ENCODE data around the gene SSRP1. TPM values are rescaled to one million over a fixed set of nuclear protein-coding genes. Genes with fewer than 3 reads are reported as not detected.

The SSRP1 gene
- total RNA-seq, 4 donors from 2014 or later, result 70.0 to 86.5 (median 78.1) TPM

DNA sequence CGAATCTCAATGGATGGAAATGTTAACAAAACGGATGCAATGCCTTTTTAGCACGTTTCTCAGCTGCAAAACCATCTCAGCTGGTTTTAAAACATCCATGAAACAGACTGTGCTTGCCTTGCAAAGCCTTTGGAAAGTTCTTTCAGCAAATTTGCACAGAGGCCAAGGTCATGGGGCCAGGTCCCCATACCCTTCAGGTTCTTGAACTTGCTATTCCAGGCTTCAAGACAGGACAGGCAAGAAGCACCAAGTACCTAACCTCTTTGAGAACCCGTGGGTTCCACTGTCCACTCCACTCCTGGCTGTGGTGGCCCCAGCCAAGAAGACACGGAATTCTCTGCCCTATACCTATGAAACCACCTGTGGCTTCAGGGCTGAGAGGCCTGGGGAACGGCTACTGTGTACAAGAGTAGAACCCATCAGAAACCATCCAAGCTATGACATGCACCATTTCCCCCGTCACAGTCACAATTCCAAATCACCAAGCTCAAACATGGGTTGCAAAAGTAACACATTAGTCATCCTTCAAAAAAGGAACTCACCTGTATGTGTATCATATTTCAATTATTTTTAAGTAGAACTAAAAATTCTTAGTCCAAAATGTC is 27.9 kb downstream of the SSRP1 start:
- peaks cover 53 to 84% of the 10 kb centered on the region in 2 donors for H3K4me1 ChIP-seq
- no peaks in the 10 kb centered on the region for H3K27me3 ChIP-seq
- DNase-seq, result no peak
- H3K9me3 ChIP-seq, result no peaks in the 10 kb centered on the region
- H3K27ac ChIP-seq, result peak overlapping the region in 1 of 3 donors; percentile 77
- H3K36me3 ChIP-seq, result peaks cover 19 to 20% of the 10 kb centered on the region in 2 donors
- TF ChIP-seq POLR2A (IDR thresholded peaks at IDR 0.05), result no peak
- TF ChIP-seq, protein P1, sequence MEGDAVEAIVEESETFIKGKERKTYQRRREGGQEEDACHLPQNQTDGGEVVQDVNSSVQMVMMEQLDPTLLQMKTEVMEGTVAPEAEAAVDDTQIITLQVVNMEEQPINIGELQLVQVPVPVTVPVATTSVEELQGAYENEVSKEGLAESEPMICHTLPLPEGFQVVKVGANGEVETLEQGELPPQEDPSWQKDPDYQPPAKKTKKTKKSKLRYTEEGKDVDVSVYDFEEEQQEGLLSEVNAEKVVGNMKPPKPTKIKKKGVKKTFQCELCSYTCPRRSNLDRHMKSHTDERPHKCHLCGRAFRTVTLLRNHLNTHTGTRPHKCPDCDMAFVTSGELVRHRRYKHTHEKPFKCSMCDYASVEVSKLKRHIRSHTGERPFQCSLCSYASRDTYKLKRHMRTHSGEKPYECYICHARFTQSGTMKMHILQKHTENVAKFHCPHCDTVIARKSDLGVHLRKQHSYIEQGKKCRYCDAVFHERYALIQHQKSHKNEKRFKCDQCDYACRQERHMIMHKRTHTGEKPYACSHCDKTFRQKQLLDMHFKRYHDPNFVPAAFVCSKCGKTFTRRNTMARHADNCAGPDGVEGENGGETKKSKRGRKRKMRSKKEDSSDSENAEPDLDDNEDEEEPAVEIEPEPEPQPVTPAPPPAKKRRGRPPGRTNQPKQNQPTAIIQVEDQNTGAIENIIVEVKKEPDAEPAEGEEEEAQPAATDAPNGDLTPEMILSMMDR (IDR thresholded peaks at IDR 0.05), result no peak
- H3K4me3 ChIP-seq (replicated peaks in 1 of 3), result no peak overlapping the region
- 78 to 80% methylated on average over 7 of the region's 7 CpGs for WGBS, 2 donors
- intact Hi-C loops (cut with DNase I), result no loop called here

DNA sequence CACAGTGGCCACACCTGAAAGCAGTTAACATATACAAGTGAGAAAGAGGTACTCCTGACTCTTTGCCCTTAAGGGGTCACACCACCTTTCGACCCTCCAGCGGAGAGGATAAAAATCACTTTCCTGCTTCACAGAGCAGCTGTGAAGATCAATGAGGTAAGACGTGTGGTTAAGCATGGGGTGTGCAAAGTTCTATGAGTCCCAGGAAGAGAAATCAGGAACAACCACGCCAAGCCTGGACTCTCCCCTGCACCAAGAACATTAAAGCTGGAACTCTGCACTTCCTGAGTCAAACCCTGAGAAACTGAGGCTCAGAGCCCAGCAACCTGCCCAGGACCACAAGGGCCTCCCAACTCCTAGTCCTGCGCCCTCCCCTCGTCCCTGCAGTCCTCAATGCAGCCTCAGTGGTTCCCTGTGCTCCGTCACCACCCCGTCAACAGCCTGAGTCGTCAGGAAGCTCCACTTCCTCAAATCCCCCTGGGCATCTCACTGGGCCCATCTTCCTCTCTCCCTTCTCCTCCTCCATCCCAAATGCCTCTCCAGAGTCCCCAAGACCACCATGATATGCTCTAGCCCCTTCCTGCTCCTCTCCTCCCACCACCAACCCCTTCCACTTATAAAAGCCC is 28.6 kb downstream of the SSRP1 start:
- H3K4me3 ChIP-seq (replicated peaks in 1 of 3), result no peak overlapping the region
- no peak for TF ChIP-seq POLR2A (IDR thresholded peaks at IDR 0.05)
- TF ChIP-seq, protein P1 (IDR thresholded peaks at IDR 0.05), result no peak
- H3K9me3 ChIP-seq, result no peaks in the 10 kb centered on the region
- 74 to 85% methylated on average over 9 of the region's 9 CpGs for WGBS, 2 donors
- DNase-seq, result no peak
- H3K4me1 ChIP-seq, result peaks cover 48 to 77% of the 10 kb centered on the region in 2 donors
- intact Hi-C loops (cut with DNase I), result no loop called here
- no peak overlapping the region for H3K27ac ChIP-seq
- peaks cover 21 to 23% of the 10 kb centered on the region in 2 donors for H3K36me3 ChIP-seq
- no peaks in the 10 kb centered on the region for H3K27me3 ChIP-seq

DNA sequence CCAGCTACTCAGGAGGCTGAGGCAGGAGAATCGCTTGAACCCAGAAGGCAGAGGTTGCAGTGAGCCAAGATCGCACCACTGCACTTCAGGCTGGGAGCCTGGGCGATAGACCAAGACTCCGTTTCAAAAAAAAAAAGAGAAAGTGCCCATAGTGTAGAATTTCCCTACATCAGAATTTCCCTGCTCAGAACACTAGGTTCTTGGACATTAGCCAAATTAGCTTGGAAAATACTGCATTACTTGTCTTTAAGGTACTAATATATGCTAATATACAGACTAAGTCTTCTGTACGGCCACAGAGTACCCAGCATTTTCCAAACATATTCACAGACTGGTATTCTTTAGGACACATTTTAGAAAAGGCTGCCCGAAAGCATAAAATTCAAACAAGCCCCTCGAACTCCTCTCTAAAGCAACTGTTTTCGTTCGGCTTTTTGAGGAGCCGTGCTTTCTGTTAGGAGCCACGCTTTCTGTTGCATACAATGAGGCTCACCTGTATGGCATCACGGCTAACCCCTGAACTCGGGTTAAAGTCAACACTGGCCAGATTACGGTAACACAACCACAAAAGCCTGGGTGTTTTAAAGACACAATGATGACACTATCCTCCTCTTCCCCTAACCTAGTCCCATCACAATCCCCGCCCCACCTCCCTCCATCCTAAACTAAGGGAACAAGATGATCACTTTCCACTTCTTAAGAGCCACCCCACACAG is 29.4 kb downstream of the SSRP1 start:
- Histone ChIP-seq H3K4me3 (replicated peaks in 1 of 3) (no peak overlapping the region), H3K27ac (peak overlapping the region in 1 of 3 donors; percentile 1), H3K27me3 (no peaks in the 10 kb centered on the region), H3K9me3 (no peaks in the 10 kb centered on the region), H3K4me1 (peaks cover 44 to 71% of the 10 kb centered on the region in 2 donors), H3K36me3 (peaks cover 29 to 30% of the 10 kb centered on the region in 2 donors)
- WGBS, 2 donors, result 77% methylated on average over 15 of the region's 15 CpGs
- no peak for DNase-seq
- intact Hi-C loops (cut with DNase I), result no loop called here
- no peak for TF ChIP-seq POLR2A (IDR thresholded peaks at IDR 0.05)
- TF ChIP-seq, protein P1 (IDR thresholded peaks at IDR 0.05), result no peak

DNA sequence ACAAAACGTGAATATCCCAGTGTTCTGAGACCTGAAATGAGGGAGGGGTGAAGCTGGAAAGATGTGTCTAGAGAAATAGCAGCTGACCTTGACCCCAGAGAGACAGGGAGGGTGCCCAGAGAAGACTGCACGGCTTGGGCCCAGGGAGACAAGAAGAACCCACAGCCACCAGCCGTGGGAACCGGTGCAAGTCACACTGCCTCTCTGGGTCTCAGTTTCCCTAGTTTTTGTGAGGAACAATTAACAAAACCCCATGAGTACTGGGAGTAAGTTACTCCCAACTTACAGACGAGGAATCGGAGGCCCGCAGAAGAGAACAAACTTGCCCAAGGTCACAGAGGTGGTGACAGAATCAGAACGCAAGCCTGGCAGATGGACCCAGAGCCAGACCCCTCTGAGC is 30.2 kb downstream of the SSRP1 start:
- 90 to 92% methylated on average over 8 of the region's 8 CpGs for WGBS, 2 donors
- H3K27ac ChIP-seq, result no peak overlapping the region
- no peak overlapping the region for H3K4me3 ChIP-seq (replicated peaks in 1 of 3)
- TF ChIP-seq POLR2A (IDR thresholded peaks at IDR 0.05), result no peak
- TF ChIP-seq, protein P1 (IDR thresholded peaks at IDR 0.05), result no peak
- DNase-seq, result no peak
- H3K4me1 ChIP-seq, result peaks cover 38 to 67% of the 10 kb centered on the region in 2 donors
- peaks cover 37 to 38% of the 10 kb centered on the region in 2 donors for H3K36me3 ChIP-seq
- intact Hi-C loops (cut with DNase I), result no loop called here
- no peaks in the 10 kb centered on the region for H3K9me3 ChIP-seq
- H3K27me3 ChIP-seq, result no peaks in the 10 kb centered on the region

Data from thyroid gland (tissue), 4 donors.